Cardiac fibroblast (primary cell): Measurements from ENCODE around the gene KAT8.

Experiments
- DNase-seq, 2 donors: peaks; one replicate each; pipeline versions ENCODE4 v3.0.0 to v3.0.0-alpha.2; 2010; ENCODE audit warnings: low read depth in 2 of 2
- H3K4me3 ChIP-seq, 2 donors: replicated peaks in 1 of 2; 1 replicate in 1 of 2; 2 replicates in 1 of 2; pipeline ENCODE4 v1.5.1; 2011; ENCODE audit warnings: low read depth in 2 of 2, low read length in 2 of 2, mild to moderate bottlenecking in 2 of 2, moderate library complexity in 1 of 2
- CTCF ChIP-seq: IDR thresholded peaks from one replicate; pipeline ENCODE4 v1.5.1; 2011; ENCODE audit warnings: low read depth, mild to moderate bottlenecking, low read length, inconsistent platforms

KAT8 gene

GRCh38 chr16:31080756-31081419 is 36.6 kb upstream of the KAT8 start:
- no peak for TF ChIP-seq CTCF
- no peak for DNase-seq

GRCh38 chr16:31081428-31082351 is 35.8 kb upstream of the KAT8 start:
- no peak for DNase-seq
- no peak overlapping the region for H3K4me3 ChIP-seq
- no peak for TF ChIP-seq CTCF

More at GRCh38 chr16:31080756-31081419, 36.6 kb upstream of the KAT8 start:
- no peak overlapping the region for H3K4me3 ChIP-seq

- DNase-seq = no peak
- no peak for TF ChIP-seq CTCF
- no peak overlapping the region for H3K4me3 ChIP-seq
These were observed 35.0 kb upstream of the KAT8 start for GRCh38 chr16:31082368-31083045.

- no peak for DNase-seq
- H3K4me3 ChIP-seq = no peak overlapping the region
- no peak for TF ChIP-seq CTCF
These were observed 34.4 kb upstream of the KAT8 start for GRCh38 chr16:31083081-31083480.

GRCh38 chr16:31083556-31083955 is 33.9 kb upstream of the KAT8 start:
- no peak for DNase-seq
- no peak overlapping the region for H3K4me3 ChIP-seq
- TF ChIP-seq CTCF = no peak

GRCh38 chr16:31083981-31084380 is 33.5 kb upstream of the KAT8 start:
- TF ChIP-seq CTCF = no peak
- no peak for DNase-seq
- no peak overlapping the region for H3K4me3 ChIP-seq
